GM19035 (cell line): Measurements from ENCODE around the gene RRP9.

Source experiments
- ATAC-seq: cut with Tn5 transposase; IDR thresholded peaks from one replicate; pipeline ENCODE4 v1.9.1; 2021; ENCODE audit not compliant: unreplicated experiment

Gene RRP9

GRCh38 chr3:51971350-51971749, 29.6 kb upstream of the RRP9 start:
- no peak for ATAC-seq

DNA sequence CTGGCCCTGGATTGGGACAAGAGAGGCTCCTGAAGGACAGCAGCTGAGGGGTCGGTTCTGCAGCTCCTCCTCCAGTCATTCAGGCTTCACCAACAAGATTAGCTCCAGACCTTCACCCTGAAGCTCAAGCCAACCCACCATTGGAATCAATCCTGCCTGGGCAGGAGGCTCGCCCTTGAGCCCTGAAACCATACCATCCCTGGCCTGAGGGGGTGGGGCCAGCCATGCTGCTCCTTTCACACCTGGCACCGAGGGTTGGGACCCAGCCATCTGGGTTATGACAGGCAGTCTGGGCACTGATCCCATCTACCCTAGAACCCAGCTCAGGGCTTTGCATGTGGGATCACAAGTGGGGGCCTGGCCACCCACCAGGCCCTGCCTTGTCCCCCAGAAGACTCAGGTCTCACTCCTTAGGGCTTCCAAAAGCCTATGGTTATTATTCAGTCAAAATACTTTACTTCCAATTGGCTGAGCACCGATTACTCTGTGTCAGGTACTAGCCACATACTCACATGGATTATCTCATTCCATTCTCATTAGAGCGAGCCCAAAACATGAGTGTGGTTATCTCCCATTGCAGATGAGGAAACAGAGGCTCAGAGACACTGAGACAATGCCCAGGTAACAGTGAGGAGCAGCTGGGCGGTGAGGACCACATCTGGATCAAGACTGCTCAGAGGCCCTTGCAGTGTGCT, 29.0 kb upstream of the RRP9 start:
- ATAC-seq = no peak

- no peak for ATAC-seq
These were observed 28.1 kb upstream of the RRP9 start for GRCh38 chr3:51969841-51970240.

DNA sequence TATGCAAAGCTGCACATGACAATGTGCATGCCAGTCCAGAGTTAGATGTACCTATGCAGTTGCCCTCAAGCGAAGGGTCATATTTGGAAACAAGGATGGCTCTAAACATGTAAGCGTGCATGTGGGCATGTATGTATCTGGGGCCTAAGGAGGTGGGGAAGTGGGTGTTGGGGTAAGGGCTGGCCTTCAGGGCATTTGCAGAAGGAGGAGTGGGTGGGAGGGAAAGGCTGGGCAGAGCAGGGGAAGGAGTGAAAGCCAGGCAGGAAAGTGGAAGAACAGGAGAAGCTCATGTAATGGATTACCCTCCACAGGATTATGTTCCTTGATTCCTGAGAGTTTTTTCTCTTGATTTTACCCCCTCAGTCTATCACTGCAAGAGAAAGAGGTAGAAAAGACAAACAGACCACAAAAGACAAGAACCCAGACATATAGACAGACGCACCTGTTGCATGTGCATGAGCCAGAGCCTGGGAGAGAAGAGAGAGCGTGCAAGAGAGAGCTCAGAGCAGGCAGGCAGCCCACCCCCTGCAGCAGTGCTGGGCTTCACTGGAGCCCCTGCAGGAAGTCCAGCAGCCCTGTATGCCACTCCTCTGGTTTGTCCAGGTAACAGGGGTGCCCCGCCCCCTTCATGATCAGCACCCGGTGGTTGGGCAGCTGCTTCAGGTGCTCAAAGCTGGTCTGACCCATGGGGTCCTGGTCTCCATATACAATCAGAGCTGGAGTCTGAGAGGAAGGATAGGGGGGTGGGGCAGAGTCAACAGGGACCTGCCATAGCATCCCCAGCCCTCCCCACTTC, 27.4 kb upstream of the RRP9 start:
- no peak for ATAC-seq

- ATAC-seq = no peak
These were observed 26.6 kb upstream of the RRP9 start for GRCh38 chr3:51968170-51968775.

DNA sequence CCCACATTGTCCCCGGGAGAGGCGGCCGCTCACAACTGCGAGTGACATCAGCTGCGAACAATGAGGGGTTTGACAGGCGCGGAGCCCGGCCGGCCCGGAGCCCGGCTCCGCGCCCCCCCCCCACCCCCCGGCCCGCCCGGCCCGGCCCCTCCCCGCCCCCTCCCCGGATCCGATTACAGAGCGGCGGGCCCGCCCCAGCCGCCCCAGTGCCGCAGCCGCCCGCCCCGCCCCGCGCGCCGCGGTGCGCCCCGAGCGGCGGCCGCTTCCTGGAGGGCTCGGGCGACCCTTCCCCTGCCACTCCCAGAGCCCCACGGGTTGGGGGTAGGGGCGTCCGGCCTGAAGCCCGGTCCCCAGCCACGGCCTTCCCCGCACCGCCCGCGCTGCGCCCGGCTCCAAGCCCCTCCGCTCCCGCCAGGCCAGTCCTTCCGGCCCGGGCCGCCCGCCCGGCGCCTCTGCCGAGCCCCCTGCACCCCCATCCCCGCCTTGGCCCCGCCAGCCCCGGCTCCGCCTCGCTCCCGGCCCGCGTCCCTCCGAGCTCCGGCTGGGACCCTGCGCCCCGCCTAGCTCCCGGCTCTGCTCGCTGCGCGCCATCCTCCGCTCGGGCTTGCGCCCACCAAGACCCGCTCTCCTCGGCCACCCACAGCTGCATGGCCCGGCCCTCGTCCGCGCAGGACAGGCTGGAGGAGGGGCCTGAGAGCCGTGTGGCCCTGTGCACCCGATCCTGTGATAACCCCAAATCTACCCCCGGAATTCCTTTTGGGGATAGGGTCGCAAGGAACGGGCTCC, 25.9 kb upstream of the RRP9 start, which contains the start of gene PCBP4:
Gene PCBP4, minus strand, starts transcription at position 71 of the 786 bp plus-strand sequence. CDS start 6,214 bp downstream, outside the sequence.
- ATAC-seq = peak; percentile 61

- no peak for ATAC-seq
These were observed 25.2 kb upstream of the RRP9 start for GRCh38 chr3:51966922-51967383.

DNA sequence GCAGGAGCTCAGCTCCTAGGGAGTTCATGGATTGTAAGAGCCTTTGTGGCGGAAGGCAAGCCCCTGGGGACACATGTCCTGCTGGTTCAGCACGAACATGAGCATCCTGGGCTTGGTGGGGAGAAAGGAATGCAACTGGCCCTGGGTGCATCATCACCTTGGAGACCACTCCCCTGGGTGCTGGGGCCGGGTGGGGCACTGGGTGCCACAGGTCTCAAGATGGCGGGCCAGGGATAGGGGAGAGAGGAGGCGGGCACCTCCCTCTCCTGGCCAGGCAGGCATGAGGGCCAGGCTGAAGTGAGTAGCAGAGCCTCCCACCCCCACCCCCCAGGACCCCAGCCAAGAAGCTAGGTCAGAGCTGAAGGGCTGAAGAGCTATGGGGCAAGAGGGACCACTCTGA, 24.8 kb upstream of the RRP9 start:
- no peak for ATAC-seq

- no peak for ATAC-seq
These were observed 24.3 kb upstream of the RRP9 start for GRCh38 chr3:51966016-51966415.

GRCh38 chr3:51964521-51964920, 22.8 kb upstream of the RRP9 start:
- no peak for ATAC-seq

- no peak for ATAC-seq
These were observed 22.3 kb upstream of the RRP9 start for GRCh38 chr3:51963951-51964451.

DNA sequence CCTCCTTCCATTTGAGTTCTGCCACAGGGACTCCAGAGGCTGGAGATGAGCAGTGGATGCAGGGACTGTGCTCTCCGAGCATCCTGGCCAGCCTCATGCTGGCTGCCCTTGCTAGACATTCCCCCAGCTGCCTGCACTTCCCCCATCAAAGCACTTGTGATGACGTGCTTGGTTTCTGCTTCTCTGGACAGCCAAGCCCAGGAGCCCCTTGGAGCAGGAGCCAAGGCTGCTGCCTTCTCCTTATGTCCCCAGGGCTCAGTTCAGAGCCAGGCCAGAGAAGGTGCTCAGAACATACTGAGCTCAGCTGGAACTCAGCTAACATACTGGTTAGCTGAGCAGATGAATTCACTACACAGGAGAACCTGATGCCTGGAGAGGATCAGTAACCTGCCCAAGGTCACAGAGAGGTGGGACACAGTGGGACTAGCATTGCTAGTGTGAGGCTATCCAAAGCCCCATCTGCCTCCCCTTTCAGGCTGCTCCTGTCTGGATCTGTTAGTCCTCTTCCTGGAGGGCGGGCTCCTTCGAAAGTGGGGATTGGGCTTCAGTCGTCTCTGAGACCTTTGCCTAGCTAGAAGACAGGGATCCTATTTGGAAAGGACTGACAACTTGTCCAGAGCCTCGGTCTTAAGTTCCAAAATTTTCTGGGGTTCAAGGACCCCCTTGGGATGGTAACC, 21.3 kb upstream of the RRP9 start:
- ATAC-seq = no peak

DNA sequence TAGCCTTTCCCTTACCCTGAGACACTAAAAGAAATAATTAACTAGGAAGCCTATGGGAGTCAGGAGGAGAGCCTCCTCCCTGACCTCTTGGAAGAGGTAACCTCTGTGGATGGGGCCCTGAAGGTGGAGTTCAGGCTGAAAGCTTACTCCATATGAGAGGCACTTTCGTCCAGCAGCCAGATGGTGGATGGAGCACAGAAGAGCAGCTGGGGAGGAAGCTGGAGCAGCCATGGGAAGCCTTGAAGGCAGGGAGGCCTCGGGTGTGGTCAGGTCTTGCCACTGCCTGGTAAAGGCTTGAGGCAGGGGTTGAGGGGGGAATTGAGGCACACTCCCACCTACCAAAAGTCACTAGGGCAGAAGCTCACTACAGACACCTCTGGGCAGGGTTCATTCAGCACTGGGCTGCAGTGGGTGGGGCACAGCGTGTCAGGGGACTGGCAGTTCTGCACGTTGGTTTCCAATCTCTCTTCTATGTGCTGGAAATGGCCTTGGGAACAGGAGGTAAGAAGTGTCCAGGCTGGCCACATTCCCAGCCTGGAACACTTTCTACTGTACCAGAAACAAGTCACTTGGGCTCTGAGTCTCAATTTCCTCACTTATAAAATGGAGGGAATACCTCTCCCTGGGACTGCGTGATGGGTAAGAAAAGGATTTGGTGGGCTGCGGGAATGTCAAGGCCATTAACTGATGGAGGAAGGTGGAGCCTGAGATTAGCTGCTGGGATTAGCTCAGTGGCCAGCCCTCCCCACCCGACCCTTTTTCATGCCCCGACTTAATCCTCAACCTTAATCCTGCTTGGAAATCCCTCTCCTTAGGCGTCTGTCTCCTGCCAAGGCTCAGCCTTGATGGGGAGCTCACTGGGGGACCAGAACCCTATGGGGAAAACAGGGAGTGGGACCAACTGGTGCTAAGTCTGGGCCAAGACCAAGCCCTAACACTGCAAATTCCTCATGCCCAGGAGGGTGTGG, 20.2 kb upstream of the RRP9 start:
- ATAC-seq = no peak

GRCh38 chr3:51961011-51961410, 19.3 kb upstream of the RRP9 start:
- ATAC-seq = no peak

GRCh38 chr3:51960386-51960785, 18.7 kb upstream of the RRP9 start:
- ATAC-seq = no peak

DNA sequence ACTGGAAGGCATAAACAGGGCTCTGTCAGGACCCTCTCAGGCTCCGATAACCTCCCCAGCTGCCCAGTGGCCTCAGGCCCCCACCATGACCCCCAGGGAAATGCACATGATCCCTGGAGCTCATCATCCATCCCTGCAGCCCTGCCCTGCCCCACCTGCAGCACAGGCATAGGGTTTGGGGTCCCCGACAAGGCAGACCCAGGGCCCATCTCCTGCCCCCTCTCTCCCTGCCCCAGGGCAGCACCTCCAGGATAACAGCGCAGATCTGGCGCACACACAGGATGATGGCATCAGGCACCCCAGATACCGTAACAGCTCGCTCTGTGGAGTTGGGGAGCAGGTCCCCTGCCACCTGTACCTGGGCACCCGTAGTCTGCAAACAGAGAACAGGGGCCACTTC, 17.9 kb upstream of the RRP9 start:
- ATAC-seq = no peak

- ATAC-seq = no peak
These were observed 17.2 kb upstream of the RRP9 start for GRCh38 chr3:51958603-51959521.

DNA sequence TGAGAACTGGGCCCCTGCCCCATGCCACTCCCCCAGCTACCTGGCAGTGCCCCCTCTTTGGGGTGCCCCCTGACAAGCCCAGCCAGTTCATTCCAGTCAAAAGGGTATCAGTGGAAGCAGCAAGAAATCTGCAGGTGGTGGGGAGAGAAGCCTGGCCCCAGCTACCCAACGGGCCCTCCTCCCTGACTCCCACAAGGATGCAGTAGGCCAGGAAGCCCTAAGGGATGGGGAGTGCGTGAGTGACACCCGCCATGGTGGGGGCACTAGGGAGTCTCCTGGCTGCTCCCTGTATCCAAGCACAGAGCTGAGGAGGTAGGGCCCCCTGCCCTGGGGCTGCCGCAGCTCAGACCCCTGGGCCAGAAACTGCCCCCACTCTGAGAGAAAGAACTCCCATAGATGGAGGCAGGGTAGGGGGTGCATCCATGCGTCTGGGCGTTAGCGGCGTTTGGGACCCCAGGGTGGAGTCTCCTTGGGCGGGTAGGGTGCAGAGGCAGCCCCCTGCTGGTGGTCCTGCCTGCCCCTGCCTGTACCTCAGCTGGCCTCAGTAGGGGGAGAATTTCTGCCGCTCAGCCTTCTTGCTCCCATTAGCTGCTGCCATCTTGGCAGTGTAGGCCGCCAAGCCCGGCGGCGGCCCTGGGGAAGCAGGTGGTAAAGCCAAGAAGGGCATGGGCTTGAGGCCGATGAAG, 16.0 kb upstream of the RRP9 start:
- no peak for ATAC-seq
